HG02852 (cell line): Measurements from ENCODE around the gene NF2.

Source experiments
- ATAC-seq: cut with Tn5 transposase; IDR thresholded peaks from one replicate; pipeline ENCODE4 v1.9.1; 2021; ENCODE audit warnings: mild to moderate bottlenecking, moderate library complexity; ENCODE audit not compliant: unreplicated experiment

Gene NF2

DNA sequence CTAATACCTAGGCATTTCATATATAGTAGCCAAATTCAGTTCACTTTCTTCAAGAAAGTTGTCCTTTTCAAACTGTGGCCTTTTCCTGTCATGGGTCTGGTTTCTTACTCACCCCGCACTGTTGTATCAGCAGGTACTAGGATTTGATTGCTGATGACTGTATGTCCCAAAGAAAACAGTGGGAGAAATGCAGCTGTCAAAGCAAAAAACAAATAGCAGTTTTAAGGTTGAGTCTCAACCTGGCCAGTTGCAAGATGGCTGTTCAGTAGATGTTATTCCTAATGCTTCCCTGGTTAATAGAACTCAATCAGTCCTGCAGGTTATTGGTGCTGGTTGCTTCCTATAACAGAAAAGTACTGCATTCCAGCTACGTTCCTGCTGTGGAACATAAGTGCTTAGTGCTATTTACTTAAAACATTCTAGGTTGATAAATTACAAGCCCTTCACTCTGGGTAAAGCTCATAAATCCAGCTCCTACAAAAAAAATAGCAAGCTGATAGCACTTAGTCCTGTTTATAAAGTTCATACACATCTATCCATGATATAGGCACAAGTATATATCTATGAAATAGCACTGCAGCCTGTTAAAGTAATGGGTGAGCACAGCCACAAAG is 26.6 kb downstream of the NF2 start:
- no peak for ATAC-seq

DNA sequence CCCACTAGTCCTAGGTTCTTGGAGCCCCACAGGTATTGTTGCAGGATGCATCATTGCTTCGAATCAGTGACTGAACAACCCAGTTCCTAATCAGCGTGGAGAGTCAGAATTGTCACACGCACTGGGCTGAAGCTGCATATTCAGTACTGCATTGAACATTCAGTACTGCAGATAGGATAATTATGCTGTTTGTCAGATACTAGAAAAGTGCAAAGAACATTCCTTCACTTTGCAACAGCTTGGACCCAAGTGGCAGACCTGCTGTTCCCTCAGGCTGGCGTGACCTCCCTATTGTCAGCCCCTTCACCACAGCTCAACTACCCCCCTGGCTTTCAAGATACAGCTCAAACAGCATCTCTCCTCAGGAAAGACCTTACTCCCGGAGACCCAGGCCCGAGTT is 27.6 kb downstream of the NF2 start:
- no peak for ATAC-seq

- ATAC-seq, result no peak
These were observed 28.3 kb downstream of the NF2 start for GRCh38 chr22:29631725-29632124.

DNA sequence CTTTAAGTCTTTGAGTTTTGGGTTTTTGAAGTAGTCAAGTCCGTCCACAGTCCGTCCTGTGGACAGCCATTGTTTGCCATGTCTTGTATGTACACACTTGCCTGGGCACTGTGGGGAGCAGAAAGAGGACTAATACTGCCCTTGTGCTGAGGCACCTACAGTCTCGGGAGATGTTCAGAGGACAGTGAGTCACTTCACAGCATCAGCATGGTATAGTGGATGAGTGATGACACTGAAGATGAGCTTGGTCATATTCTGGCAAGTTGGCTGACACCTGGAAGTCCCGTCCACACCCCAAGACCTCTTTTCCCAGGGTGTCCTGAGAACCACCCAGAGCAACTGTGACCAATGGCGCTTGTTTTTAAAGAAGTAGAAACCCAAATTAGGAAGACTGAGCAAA is 29.2 kb downstream of the NF2 start:
- ATAC-seq, result no peak

DNA sequence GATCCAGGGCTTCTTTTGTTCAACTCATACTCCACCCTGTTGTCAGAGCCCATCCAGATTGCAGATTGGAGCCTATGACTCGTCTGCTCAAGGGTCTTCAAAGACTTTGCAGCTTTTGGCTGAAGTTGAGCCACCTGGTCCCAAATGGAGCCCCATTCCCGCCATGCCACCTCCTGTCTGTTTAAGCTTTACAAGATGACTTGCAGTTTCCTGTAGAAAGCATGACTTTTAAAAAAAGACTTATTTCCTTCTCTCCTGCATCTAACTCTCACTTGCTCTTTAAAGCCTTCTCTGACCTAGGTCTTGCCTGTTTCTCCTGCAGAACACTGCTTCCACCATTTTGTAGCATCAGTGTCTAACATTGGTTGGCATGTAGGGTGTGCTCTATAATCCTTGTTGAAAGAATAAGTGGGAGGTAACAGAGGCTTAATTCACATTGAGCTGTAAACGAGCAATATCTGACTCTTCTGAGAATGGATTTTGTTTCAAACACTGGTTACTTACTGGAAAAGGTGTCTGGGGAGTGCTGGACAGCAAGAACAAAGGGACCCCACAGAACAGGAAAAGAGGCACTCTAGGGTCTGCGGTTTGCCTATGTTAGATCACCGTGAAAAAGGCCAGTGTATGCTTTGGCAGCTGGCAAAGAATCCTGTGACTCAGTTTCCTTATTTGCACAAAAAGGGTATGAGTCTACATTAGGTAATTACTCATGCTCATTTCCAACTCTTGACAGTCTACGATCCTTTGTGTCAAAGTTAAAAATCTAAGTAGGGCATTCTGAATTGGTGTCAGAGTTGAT is 30.3 kb downstream of the NF2 start:
- no peak for ATAC-seq

- ATAC-seq, result no peak
These were observed 31.4 kb downstream of the NF2 start for GRCh38 chr22:29634847-29635246.

DNA sequence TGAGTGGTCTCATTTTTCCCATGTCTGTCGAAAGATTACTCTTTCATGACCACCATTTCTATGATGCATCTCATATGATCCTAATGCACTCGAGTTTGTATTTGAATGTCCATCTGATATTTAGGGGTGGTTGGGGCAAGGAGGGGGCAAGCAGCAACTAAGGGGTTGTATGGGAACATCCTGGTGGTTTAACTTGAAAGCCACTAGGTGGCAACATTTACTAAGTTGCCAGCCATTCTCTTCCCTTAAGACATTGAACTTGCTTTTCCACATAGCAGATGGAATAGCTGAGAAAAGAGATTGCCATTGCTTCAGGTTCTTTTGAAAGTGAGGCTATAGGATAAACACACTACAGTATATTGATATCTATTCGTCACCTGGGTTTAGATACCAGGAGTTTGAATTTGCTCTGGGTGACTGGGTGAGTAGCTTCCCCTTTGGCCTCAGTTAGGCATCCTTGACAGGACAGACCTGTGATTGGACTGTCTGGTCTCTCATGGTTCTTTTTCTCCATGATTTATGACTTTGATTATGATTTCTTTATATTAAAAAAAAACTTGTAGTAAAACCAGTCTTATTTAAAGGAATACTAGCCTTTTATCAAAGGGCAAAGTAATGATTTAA is 32.4 kb downstream of the NF2 start:
- ATAC-seq, result no peak

GRCh38 chr22:29636751-29637150 is 33.3 kb downstream of the NF2 start:
- no peak for ATAC-seq

- ATAC-seq, result no peak
These were observed 33.7 kb downstream of the NF2 start for GRCh38 chr22:29637181-29637580.

DNA sequence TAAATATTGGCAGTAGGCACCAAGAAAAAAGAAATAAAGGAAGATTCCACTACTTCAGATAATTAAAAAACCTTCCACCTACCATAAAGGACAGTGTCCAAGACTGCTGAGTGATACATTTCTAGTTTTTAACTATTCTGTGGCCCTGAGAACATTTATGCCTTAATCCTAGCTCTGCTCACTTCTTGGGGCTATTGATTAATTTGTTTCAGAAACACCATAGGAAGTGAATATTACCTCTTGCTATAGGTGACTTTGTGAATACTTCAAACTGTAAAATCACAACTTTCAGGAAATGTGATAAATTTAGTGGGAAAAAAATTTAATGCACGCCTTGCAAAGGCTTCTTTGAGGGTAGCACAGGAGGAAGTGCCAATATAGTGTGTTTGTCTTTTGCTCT is 35.2 kb downstream of the NF2 start:
- ATAC-seq, result no peak

- ATAC-seq, result no peak
These were observed 35.7 kb downstream of the NF2 start for GRCh38 chr22:29639096-29639495.

GRCh38 chr22:29641042-29641699 is 37.7 kb downstream of the NF2 start:
- ATAC-seq, result no peak

DNA sequence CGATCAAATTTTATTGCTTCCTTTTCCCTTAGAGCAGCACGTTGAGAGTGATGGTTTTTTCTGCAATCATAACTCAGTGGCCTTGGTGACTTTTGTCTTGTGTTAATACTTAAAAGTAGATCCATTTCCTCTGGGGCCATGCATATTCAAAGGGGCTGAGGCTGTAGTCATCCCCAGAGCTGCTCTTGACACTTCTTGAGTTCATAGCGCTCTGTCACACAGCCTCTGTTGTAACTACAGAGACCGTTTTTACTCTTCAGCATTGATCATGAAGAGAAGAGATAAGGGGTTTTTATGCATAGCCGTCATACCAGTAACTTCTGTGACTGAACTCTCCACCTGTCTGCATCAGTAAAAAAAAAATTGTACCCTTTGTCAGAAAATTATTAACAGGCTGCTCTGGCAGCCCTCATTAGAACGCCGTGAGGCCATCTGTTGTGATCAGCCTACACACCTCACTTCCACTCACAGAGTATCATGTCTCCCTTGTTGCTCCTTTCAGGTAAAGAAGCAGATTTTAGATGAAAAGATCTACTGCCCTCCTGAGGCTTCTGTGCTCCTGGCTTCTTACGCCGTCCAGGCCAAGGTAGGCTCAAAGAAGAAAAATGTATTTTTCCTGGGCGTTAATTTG is 38.4 kb downstream of the NF2 start:
- no peak for ATAC-seq

DNA sequence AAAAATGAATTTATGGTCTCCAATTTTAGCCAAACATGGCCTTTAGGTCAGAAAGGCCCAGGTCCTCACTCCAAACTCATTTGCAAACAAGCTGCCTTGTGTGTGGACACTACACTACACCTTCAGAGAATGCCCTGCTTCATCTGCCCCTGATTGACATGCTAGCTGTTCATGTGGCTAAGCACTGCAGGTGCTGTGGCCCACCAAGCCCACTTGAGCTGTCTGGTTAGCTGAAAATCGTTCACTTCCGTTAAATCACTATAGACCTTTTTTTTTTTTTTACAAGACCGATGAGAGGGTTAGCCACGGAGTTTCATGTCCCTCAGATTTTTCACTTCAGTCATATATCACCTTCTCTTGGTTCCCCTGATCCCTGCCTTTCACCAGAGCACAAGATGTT is 39.3 kb downstream of the NF2 start:
- ATAC-seq, result no peak

DNA sequence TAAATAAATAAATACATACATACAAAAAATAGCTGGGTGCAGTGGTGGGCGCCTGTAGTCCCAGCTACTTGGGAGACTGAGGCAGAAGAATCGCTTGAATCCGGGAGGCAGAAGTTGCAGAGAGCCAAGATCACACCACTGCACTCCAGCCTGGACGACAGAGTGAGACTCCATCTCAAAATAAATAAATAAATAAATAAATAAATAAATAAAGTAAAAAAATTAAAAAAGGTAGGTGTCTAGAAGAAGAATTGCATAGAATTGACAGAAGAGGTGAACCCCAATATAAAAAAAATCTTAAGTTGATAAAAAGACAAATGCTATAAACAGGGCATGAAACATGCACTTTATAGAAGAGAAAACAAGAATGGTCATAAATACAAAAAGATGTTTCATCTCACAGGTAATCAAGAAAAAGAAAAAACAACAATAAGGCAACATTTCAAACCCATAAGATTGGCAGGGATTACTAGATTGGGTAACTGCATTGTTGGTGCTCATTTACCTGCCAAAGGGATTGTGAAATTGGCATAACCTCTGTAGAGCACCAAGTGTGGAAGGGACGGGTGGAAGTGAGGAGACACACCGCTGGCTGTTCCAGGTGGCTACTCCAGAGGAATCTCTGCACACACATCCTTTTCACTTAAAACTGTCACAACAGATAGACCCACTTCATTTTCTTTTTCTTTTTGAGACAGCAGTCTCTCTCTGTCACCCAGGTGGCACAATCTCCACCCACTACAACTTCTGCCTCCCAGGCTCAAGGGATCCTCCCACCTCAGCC is 44.7 kb downstream of the NF2 start:
- ATAC-seq, result no peak

DNA sequence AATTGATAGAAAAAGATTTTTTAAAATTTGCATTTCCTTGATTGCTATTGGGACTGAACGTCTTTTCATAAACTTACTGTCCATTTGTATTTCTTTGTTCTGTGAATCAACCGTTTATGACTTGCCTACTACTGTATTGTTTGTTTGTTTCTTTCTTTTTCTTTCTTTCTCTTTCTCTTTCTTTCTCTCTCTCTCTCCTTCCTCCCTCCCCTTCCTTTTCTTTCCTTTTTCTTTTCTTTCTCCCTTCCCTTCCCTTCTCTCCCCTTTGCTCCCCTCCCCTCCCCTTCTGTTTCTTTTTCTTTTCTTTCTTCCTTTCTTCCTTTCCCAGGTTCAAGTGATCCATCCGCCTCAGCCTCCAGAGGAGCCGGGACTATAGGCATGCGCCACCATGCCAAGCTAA is 46.9 kb downstream of the NF2 start:
- no peak for ATAC-seq

- no peak for ATAC-seq
These were observed 48.2 kb downstream of the NF2 start for GRCh38 chr22:29651652-29652051.

GRCh38 chr22:29654420-29654819 is 51.0 kb downstream of the NF2 start:
- ATAC-seq, result no peak

DNA sequence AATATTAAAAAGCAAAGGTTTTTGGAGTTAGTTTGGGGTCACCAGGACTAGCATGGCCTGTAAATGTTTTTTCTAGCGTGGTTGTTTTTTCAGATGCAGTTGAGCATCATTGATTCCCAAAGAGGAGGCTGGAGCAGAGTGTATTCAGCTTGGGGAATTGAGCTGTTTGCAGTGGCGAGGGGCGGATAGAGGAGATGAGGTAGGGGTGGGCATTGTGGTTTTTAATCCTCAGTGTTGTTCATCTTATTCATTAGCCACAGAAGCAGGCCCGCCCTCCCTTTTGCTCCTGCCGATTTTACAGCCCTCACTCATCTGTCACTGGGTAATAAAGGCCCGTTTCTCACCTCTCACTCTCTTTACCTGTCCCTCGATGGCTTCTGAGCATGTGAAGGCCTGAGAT is 51.4 kb downstream of the NF2 start:
- ATAC-seq, result no peak

GRCh38 chr22:29658176-29658575 is 54.7 kb downstream of the NF2 start:
- ATAC-seq, result no peak

GRCh38 chr22:29660021-29660420 is 56.6 kb downstream of the NF2 start:
- no peak for ATAC-seq
